ENCODE results near the gene FARP1. TPM values are rescaled to one million over a fixed set of nuclear protein-coding genes. Genes with fewer than 3 reads are reported as not detected.
A peak's percentile ranks its signal among the peaks of the same experiment; 100 is the strongest.

The FARP1 gene
- total RNA-seq, 4 donors from 2014 or later: 13.1 to 71.2 (median 46.6) TPM

GRCh38 chr13:98485561-98485960 is 342.7 kb downstream of the FARP1 start:
- H3K9me3 ChIP-seq: no peaks in the 10 kb centered on the region
- peak overlapping the region; percentile 78 to 79 for H3K27ac ChIP-seq
- no peak for TF ChIP-seq POLR2A (IDR thresholded peaks at IDR 0.05)
- TF ChIP-seq CTCF (IDR thresholded peaks at IDR 0.05): no peak
- intact Hi-C loops (cut with DNase I; ENCODE audit: low total_unique reads): no loop called here
- no peaks in the 10 kb centered on the region for H3K27me3 ChIP-seq
- no peaks in the 10 kb centered on the region for H3K36me3 ChIP-seq
- DNase-seq: no peak
- peaks cover 20 to 24% of the 10 kb centered on the region in 2 donors for H3K4me1 ChIP-seq
- no peak overlapping the region for H3K4me3 ChIP-seq

- no peak overlapping the region for H3K4me3 ChIP-seq
- intact Hi-C loops (cut with DNase I; ENCODE audit: low total_unique reads): no loop called here
These were observed 343.5 kb downstream of the FARP1 start for GRCh38 chr13:98486412-98486811.

GRCh38 chr13:98487016-98487415 is 344.1 kb downstream of the FARP1 start:
- no peak for DNase-seq
- no peak overlapping the region for H3K4me3 ChIP-seq
- TF ChIP-seq CTCF (IDR thresholded peaks at IDR 0.05): no peak
- no peak for TF ChIP-seq POLR2A (IDR thresholded peaks at IDR 0.05)
- intact Hi-C loops (cut with DNase I; ENCODE audit: low total_unique reads): no loop called here
- no peaks in the 10 kb centered on the region for H3K36me3 ChIP-seq
- peaks cover 20 to 24% of the 10 kb centered on the region in 2 donors for H3K4me1 ChIP-seq
- H3K9me3 ChIP-seq: no peaks in the 10 kb centered on the region
- H3K27ac ChIP-seq: no peak overlapping the region
- H3K27me3 ChIP-seq: no peaks in the 10 kb centered on the region

More at GRCh38 chr13:98486412-98486811, 343.5 kb downstream of the FARP1 start:
- Histone ChIP-seq H3K27me3 (no peaks in the 10 kb centered on the region), H3K9me3 (no peaks in the 10 kb centered on the region), H3K27ac (no peak overlapping the region), H3K4me1 (peaks cover 20 to 24% of the 10 kb centered on the region in 2 donors), H3K36me3 (no peaks in the 10 kb centered on the region)
- no peak for DNase-seq
- no peak for TF ChIP-seq POLR2A (IDR thresholded peaks at IDR 0.05)
- no peak for TF ChIP-seq CTCF (IDR thresholded peaks at IDR 0.05)

GRCh38 chr13:98487522-98487921 is 344.6 kb downstream of the FARP1 start:
- DNase-seq: no peak
- Histone ChIP-seq H3K27me3 (no peaks in the 10 kb centered on the region), H3K27ac (no peak overlapping the region), H3K4me1 (peaks cover 15 to 21% of the 10 kb centered on the region in 2 donors), H3K9me3 (no peaks in the 10 kb centered on the region), H3K4me3 (no peak overlapping the region), H3K36me3 (no peaks in the 10 kb centered on the region)
- TF ChIP-seq POLR2A (IDR thresholded peaks at IDR 0.05) (no peak), CTCF (IDR thresholded peaks at IDR 0.05) (no peak)
- intact Hi-C loops (cut with DNase I; ENCODE audit: low total_unique reads): no loop called here

- H3K27ac ChIP-seq: no peak overlapping the region
- H3K27me3 ChIP-seq: no peaks in the 10 kb centered on the region
- H3K4me3 ChIP-seq: no peak overlapping the region
- DNase-seq: no peak
- H3K9me3 ChIP-seq: no peaks in the 10 kb centered on the region
- intact Hi-C loops (cut with DNase I; ENCODE audit: low total_unique reads): no loop called here
- no peak for TF ChIP-seq POLR2A (IDR thresholded peaks at IDR 0.05)
- no peak for TF ChIP-seq CTCF (IDR thresholded peaks at IDR 0.05)
- H3K4me1 ChIP-seq: peaks cover 9 to 10% of the 10 kb centered on the region in 2 donors
- H3K36me3 ChIP-seq: no peaks in the 10 kb centered on the region
These were observed 345.8 kb downstream of the FARP1 start for GRCh38 chr13:98488736-98489135.
